HG02852 (cell line): ENCODE measurements around the gene CLCA1.

ENCODE experiments used
- ATAC-seq: cut with Tn5 transposase; IDR thresholded peaks from one replicate; pipeline ENCODE4 v1.9.1; 2021; ENCODE audit warnings: mild to moderate bottlenecking, moderate library complexity; ENCODE audit not compliant: unreplicated experiment

The CLCA1 gene

GRCh38 chr1:86460998-86461397 is 7.7 kb upstream of the CLCA1 start:
- ATAC-seq, result no peak

- no peak for ATAC-seq
Observed at GRCh38 chr1:86461482-86461881, 7.2 kb upstream of the CLCA1 start.

- ATAC-seq, result no peak
Observed at GRCh38 chr1:86464819-86465218, 3.9 kb upstream of the CLCA1 start.

GRCh38 chr1:86466109-86466844 is 2.5 kb upstream of the CLCA1 start:
- no peak for ATAC-seq

GRCh38 chr1:86466986-86467385 is 1.7 kb upstream of the CLCA1 start:
- no peak for ATAC-seq

GRCh38 chr1:86470859-86471258 is 2.1 kb downstream of the CLCA1 start:
- peak; percentile 60 for ATAC-seq

- ATAC-seq, result no peak
Observed at GRCh38 chr1:86471291-86471690, 2.6 kb downstream of the CLCA1 start.

GRCh38 chr1:86472152-86472551 is 3.4 kb downstream of the CLCA1 start:
- no peak for ATAC-seq

GRCh38 chr1:86472767-86473166 is 4.0 kb downstream of the CLCA1 start:
- peak; percentile 58 for ATAC-seq

- no peak for ATAC-seq
Observed at GRCh38 chr1:86477256-86477655, 8.5 kb downstream of the CLCA1 start.

- ATAC-seq, result no peak
Observed at GRCh38 chr1:86477682-86478081, 9.0 kb downstream of the CLCA1 start.

GRCh38 chr1:86478416-86479156 is 9.9 kb downstream of the CLCA1 start:
- no peak for ATAC-seq

GRCh38 chr1:86481966-86482365 is 13.2 kb downstream of the CLCA1 start:
- ATAC-seq, result no peak

- ATAC-seq, result no peak
Observed at GRCh38 chr1:86487131-86487810, 18.5 kb downstream of the CLCA1 start.

GRCh38 chr1:86487811-86488141 is 19.0 kb downstream of the CLCA1 start:
- ATAC-seq, result no peak

- ATAC-seq, result no peak
Observed at GRCh38 chr1:86489242-86489878, 20.6 kb downstream of the CLCA1 start.

GRCh38 chr1:86491171-86491950 is 22.6 kb downstream of the CLCA1 start:
- ATAC-seq, result no peak

GRCh38 chr1:86498281-86498680 is 29.6 kb downstream of the CLCA1 start:
- ATAC-seq, result no peak

- ATAC-seq, result no peak
Observed at GRCh38 chr1:86499987-86500593, 31.4 kb downstream of the CLCA1 start.

GRCh38 chr1:86500714-86501113 is 32.0 kb downstream of the CLCA1 start:
- no peak for ATAC-seq
